ENCODE measurements around the gene IL17RD. TPM values are rescaled to one million over a fixed set of nuclear protein-coding genes. Genes with fewer than 3 reads are reported as not detected.
A peak's percentile ranks its signal among the peaks of the same experiment; 100 is the strongest.

The IL17RD gene
- total and polyA plus RNA-seq, 9 of the 15 experiments (the other 6 are each of a cell fraction or from before 2014, with no cell fraction given), result under 0.01 to 0.09 (median 0.04) TPM; not detected in 4

- peaks cover 0 to 3% of the 10 kb centered on the region in 2 experiments; a peak in 2 of 5 replicates for H3K4me1 ChIP-seq (replicated peaks in 1 of 2; ENCODE audit: control insufficient read depth in 2 of 2, insufficient read depth in 2 of 2, low read length in 2 of 2)
- H3K4me2 ChIP-seq (ENCODE audit: insufficient read depth, low read length), result no peak overlapping the region
- H3K9ac ChIP-seq (ENCODE audit: insufficient read depth in 1 of 2, low read depth in 2 of 2, low read length in 2 of 2), result no peak overlapping the region
- no TSS peak for BruUV-seq (replicated peaks)
- H3K36me3 ChIP-seq (ENCODE audit: control insufficient read depth, insufficient read depth, low read length), result no peaks in the 10 kb centered on the region
- H4K20me1 ChIP-seq (replicated peaks; ENCODE audit: control insufficient read depth, insufficient read depth, low read length), result no peaks in the 10 kb centered on the region; the same call in 1 of the 2 replicates
- no peaks in the 10 kb centered on the region for H3K9me3 ChIP-seq (replicated peaks; ENCODE audit: control insufficient read depth, insufficient read depth, low read depth, low read length)
- FAIRE-seq (no peak), ATAC-seq (no peak), DNase-seq (ENCODE audit: extremely low read depth in 1 of 4, low spot score in 3 of 4) (no peak)
- no peak overlapping the region for H2AFZ ChIP-seq (ENCODE audit: low read depth, low read length)
- POLR2A ChIA-PET, result interaction anchor here (0.6 kb wide), 1 partner anchor 193 kb away, joined by 4 read pairs; no protein-coding TSS in a partner anchor
- CTCF ChIA-PET (ENCODE audit: low intra/inter-chr PET ratio), result no interaction called here
- no peaks in the 10 kb centered on the region for H3K9me1 ChIP-seq (ENCODE audit: control insufficient read depth, insufficient read depth, low read length)
- WGBS (ENCODE audit: insufficient coverage, low coverage, missing lambda C conversion rate), result 0% methylated on average over 1 of the region's 1 CpG
- intact Hi-C loops (cut with micrococcal nuclease), result no loop called here
- no peak overlapping the region for H3K27ac ChIP-seq (ENCODE audit: extremely low read depth, low read depth, low read length)
- H3K79me2 ChIP-seq (ENCODE audit: control insufficient read depth, insufficient read depth, low read length), result no peaks in the 10 kb centered on the region
- no peak for TF ChIP-seq ARID1B (IDR thresholded peaks at IDR 0.05)
- peak; percentile 86 for TF ChIP-seq ZFP36 (IDR thresholded peaks at IDR 0.05; ENCODE audit: low read depth, low read length, partially characterized antibody)
- no peak overlapping the region for H3K4me3 ChIP-seq
- peaks cover 0 to 7% of the 10 kb centered on the region in 2 experiments; a peak in 1 of 5 replicates for H3K27me3 ChIP-seq (ENCODE audit: control insufficient read depth in 2 of 2, insufficient read depth in 2 of 2, low read length in 2 of 2)
- in situ Hi-C loops (cut with MboI), result no loop called here
These were observed 121.6 kb downstream of the IL17RD start for GRCh38 chr3:57043518-57043917.

GRCh38 chr3:57041674-57042073 is 123.5 kb downstream of the IL17RD start:
- no peaks in the 10 kb centered on the region for H3K9me1 ChIP-seq (ENCODE audit: control insufficient read depth, insufficient read depth, low read length)
- no peak overlapping the region for H3K9ac ChIP-seq (ENCODE audit: insufficient read depth in 1 of 2, low read depth in 2 of 2, low read length in 2 of 2)
- no peak for ATAC-seq
- no peak overlapping the region for H3K4me2 ChIP-seq (ENCODE audit: insufficient read depth, low read length)
- H3K4me1 ChIP-seq (replicated peaks in 1 of 2; ENCODE audit: control insufficient read depth in 2 of 2, insufficient read depth in 2 of 2, low read length in 2 of 2), result no peaks in the 10 kb centered on the region; a peak in 1 of 5 replicates
- no peak for DNase-seq (ENCODE audit: extremely low read depth in 1 of 4, low spot score in 3 of 4)
- no peak overlapping the region for H3K4me3 ChIP-seq
- no peaks in the 10 kb centered on the region for H3K36me3 ChIP-seq (ENCODE audit: control insufficient read depth, insufficient read depth, low read length)
- ChIA-PET POLR2A (interaction anchor here (0.6 kb wide), 1 partner anchor 21 kb away, joined by 3 read pairs; no protein-coding TSS in a partner anchor), CTCF (ENCODE audit: low intra/inter-chr PET ratio) (no interaction called here)
- intact Hi-C loops (cut with micrococcal nuclease) (no loop called here), in situ Hi-C loops (cut with MboI) (no loop called here)
- H4K20me1 ChIP-seq (replicated peaks; ENCODE audit: control insufficient read depth, insufficient read depth, low read length), result no peaks in the 10 kb centered on the region; the same call in 1 of the 2 replicates
- TF ChIP-seq, protein P1, sequence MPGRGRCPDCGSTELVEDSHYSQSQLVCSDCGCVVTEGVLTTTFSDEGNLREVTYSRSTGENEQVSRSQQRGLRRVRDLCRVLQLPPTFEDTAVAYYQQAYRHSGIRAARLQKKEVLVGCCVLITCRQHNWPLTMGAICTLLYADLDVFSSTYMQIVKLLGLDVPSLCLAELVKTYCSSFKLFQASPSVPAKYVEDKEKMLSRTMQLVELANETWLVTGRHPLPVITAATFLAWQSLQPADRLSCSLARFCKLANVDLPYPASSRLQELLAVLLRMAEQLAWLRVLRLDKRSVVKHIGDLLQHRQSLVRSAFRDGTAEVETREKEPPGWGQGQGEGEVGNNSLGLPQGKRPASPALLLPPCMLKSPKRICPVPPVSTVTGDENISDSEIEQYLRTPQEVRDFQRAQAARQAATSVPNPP (IDR thresholded peaks at IDR 0.05; ENCODE audit: borderline replicate concordance, insufficient read depth, insufficient read length), result no peak
- TF ChIP-seq MYBL2 (IDR thresholded peaks at IDR 0.05; ENCODE audit: low read depth), result no peak
- TF ChIP-seq MYBL2 (CRISPR knock-in tag; IDR thresholded peaks at IDR 0.05; ENCODE audit: borderline replicate concordance), result no peak
- TF ChIP-seq MYC (IDR thresholded peaks at IDR 0.05; ENCODE audit: low read depth, low read length), result no peak
- TF ChIP-seq MYC (CRISPR knock-in tag; IDR thresholded peaks at IDR 0.05; ENCODE audit: borderline replicate concordance, low read depth), result no peak
- TF ChIP-seq CBFA2T3 (IDR thresholded peaks at IDR 0.05), result 0 out of 2 replicates have a peak, but pooled peaks have one; percentile 3
- no TSS peak for BruUV-seq (replicated peaks)
- no peak overlapping the region for H2AFZ ChIP-seq (ENCODE audit: low read depth, low read length)
- H3K9me3 ChIP-seq (replicated peaks; ENCODE audit: control insufficient read depth, insufficient read depth, low read depth, low read length), result no peaks in the 10 kb centered on the region
- no peak for FAIRE-seq
- no peak overlapping the region for H3K27ac ChIP-seq (ENCODE audit: extremely low read depth, low read depth, low read length)
- no peaks in the 10 kb centered on the region for H3K79me2 ChIP-seq (ENCODE audit: control insufficient read depth, insufficient read depth, low read length)
- 0% methylated on average over 6 of the region's 6 CpGs for WGBS (ENCODE audit: insufficient coverage, low coverage, missing lambda C conversion rate)
- peaks cover 0 to 8% of the 10 kb centered on the region in 2 experiments; a peak in 1 of 5 replicates for H3K27me3 ChIP-seq (ENCODE audit: control insufficient read depth in 2 of 2, insufficient read depth in 2 of 2, low read length in 2 of 2)

Measured in K562 (cell line).